Panc1 (cell line): ENCODE results near the gene CER1. TPM values are rescaled to one million over a fixed set of nuclear protein-coding genes. Genes with fewer than 3 reads are reported as not detected.
"Not testable (repeated sequence)": the region's sequence is repeated elsewhere in the genome, so short reads cannot be mapped to it uniquely, and the experiment has no call there.

Experiments
- ATAC-seq: fragments of 200-7000 bp; cut with Tn5 transposase; 2 replicates; pipeline ENCODE4 v1.9.1; 2020; ENCODE audit warnings: mild to moderate bottlenecking, moderate library complexity
- BruUV-seq: library from RNA; stranded (reverse); fragments of 400-500 nt; replicated peaks from 2 replicates; lab custom pipeline; 2021; lab: Mats Ljungman, UMichigan
- CTCF ChIA-PET: fragments of 300-600 bp; sonication (Branson Sonifier 250); formaldehyde crosslinking; loops from one replicate; lab custom pipeline; 2022; ENCODE audit warnings: antibody characterized with exemption; lab: Charles Lee
- POLR2A ChIA-PET: fragments of 300-600 bp; sonication (Branson Sonifier 250); formaldehyde crosslinking; loops from one replicate; lab custom pipeline; 2022; ENCODE audit warnings: antibody characterized with exemption; lab: Charles Lee
- DNase-seq: peaks from one replicate; pipeline ENCODE4 v3.0.0-alpha.2; 2010; ENCODE audit warnings: low read depth, low spot score
- H3K27ac ChIP-seq: 2 replicates; pipeline ENCODE4 v1.5.1; 2011; ENCODE audit warnings: mild to moderate bottlenecking, low read length, inconsistent platforms
- H3K27me3 ChIP-seq: fragments of 200-500 bp; sonication (Bioruptor generic); 2 replicates; pipeline ENCODE4 v1.6.0; 2014; ENCODE audit warnings: low read length, inconsistent platforms; ENCODE audit not compliant: control insufficient read depth, insufficient read depth
- H3K36me3 ChIP-seq: fragments of 200-500 bp; sonication (Bioruptor generic); 2 replicates; pipeline ENCODE4 v1.5.1; 2014; ENCODE audit warnings: inconsistent platforms, mild to moderate bottlenecking, low read length, moderate library complexity; ENCODE audit not compliant: control insufficient read depth, insufficient read depth
- H3K4me1 ChIP-seq: 2 replicates; pipeline ENCODE4 v1.5.1; 2011; ENCODE audit warnings: inconsistent platforms, mild to moderate bottlenecking, low read length, moderate library complexity; ENCODE audit not compliant: control insufficient read depth, insufficient read depth
- H3K4me3 ChIP-seq, 2 experiments: 2 replicates each; pipeline ENCODE4 v1.5.1; 2011 to 2012; ENCODE audit warnings: low read depth in 2 of 2, low read length in 2 of 2, mild to moderate bottlenecking in 2 of 2, inconsistent platforms in 1 of 2, moderate library complexity in 1 of 2
- H3K9me3 ChIP-seq: fragments of 200-500 bp; sonication (Bioruptor generic); 2 replicates; pipeline ENCODE4 v1.5.1; 2014; ENCODE audit warnings: low read depth, mild to moderate bottlenecking, inconsistent platforms, low read length, moderate library complexity; ENCODE audit not compliant: control insufficient read depth, insufficient read depth
- CTCF ChIP-seq: fragments of 450-650 bp; IDR thresholded peaks from 2 replicates; pipeline ENCODE4 v1.5.1; 2017; ENCODE audit warnings: mild to moderate bottlenecking
- POLR2AphosphoS5 ChIP-seq: IDR thresholded peaks from 2 replicates; pipeline ENCODE4 v1.6.1; 2012; ENCODE audit warnings: mild to moderate bottlenecking, low read depth, low read length, moderate library complexity
- REST ChIP-seq, 2 experiments: IDR thresholded peaks; 2 replicates each; pipeline ENCODE4 v1.6.1; 2011 to 2012; ENCODE audit warnings: low read depth in 2 of 2, control low read depth in 1 of 2, low read length in 1 of 2, mild to moderate bottlenecking in 1 of 2, moderate library complexity in 1 of 2; ENCODE audit not compliant: insufficient read depth in 1 of 2
- SIN3A ChIP-seq: IDR thresholded peaks from 2 replicates; pipeline ENCODE4 v1.6.1; 2012; ENCODE audit warnings: low read depth, mild to moderate bottlenecking, low read length, moderate library complexity, borderline replicate concordance; ENCODE audit not compliant: insufficient read depth
- TCF7L2 ChIP-seq: IDR thresholded peaks from 2 replicates; pipeline ENCODE4 v1.6.1; 2011; ENCODE audit warnings: mild to moderate bottlenecking, low read depth, low read length, inconsistent platforms
- in situ Hi-C: cut with HindIII; loops from 2 replicates; pipeline ENCODE4 v1.10.0; 2016; ENCODE audit warnings: low sequenced_read_pairs, low pct_unique_long_range_greater_than_20kb
- intact Hi-C: fragments of 100-400 bp; cut with micrococcal nuclease; formaldehyde crosslinking; loops from one replicate; pipeline ENCODE4 v1.10.0; 2022; ENCODE audit not compliant: unreplicated experiment
- total RNA-seq: library from RNA; stranded (reverse); gene quantifications from one replicate; pipeline ENCODE4 v1.2.1, GENCODE V29; 2021; ENCODE audit not compliant: unreplicated experiment

CER1 gene
- total RNA-seq, 1 experiment from 2014 or later, result not detected

GRCh38 chr9:14686168-14686567 lies 36.4 kb downstream of the CER1 start:
- ChIA-PET CTCF (no interaction called here), POLR2A (no interaction called here)
- BruUV-seq, result no TSS peak
- DNase-seq (no peak), ATAC-seq (no peak)
- in situ Hi-C loops (no loop called here), intact Hi-C loops (no loop called here)
- Histone ChIP-seq H3K27me3 (no peaks in the 10 kb centered on the region), H3K9me3 (no peaks in the 10 kb centered on the region), H3K36me3 (no peaks in the 10 kb centered on the region), H3K4me1 (no peaks in the 10 kb centered on the region), H3K4me3 (no peak overlapping the region), H3K27ac (no peak overlapping the region)
- TF ChIP-seq REST (IDR thresholded peaks at IDR 0.05; ENCODE audit: insufficient read depth in 1 of 2, low read depth in 2 of 2, low read length in 1 of 2) (no peak), POLR2AphosphoS5 (no peak), SIN3A (no peak), CTCF (no peak), TCF7L2 (no peak)

GRCh38 chr9:14682616-14683015 lies 39.9 kb downstream of the CER1 start:
- BruUV-seq, H3K27ac ChIP-seq, DNase-seq, H3K36me3 ChIP-seq, H3K4me3 ChIP-seq, H3K9me3 ChIP-seq, POLR2A ChIA-PET, ATAC-seq, CTCF ChIA-PET, H3K27me3 ChIP-seq, in situ Hi-C loops, H3K4me1 ChIP-seq, intact Hi-C loops: not testable (repeated sequence)

GRCh38 chr9:14678776-14679175 lies 43.8 kb downstream of the CER1 start:
- ChIA-PET CTCF (no interaction called here), POLR2A (no interaction called here)
- no peak for TF ChIP-seq REST (IDR thresholded peaks at IDR 0.05; ENCODE audit: insufficient read depth in 1 of 2, low read depth in 2 of 2, low read length in 1 of 2)
- Histone ChIP-seq H3K9me3 (no peaks in the 10 kb centered on the region), H3K4me1 (no peaks in the 10 kb centered on the region), H3K27ac (no peak overlapping the region), H3K4me3 (no peak overlapping the region), H3K36me3 (no peaks in the 10 kb centered on the region; the same call in 1 of the 2 replicates), H3K27me3 (no peaks in the 10 kb centered on the region)
- DNase-seq, result no peak
- intact Hi-C loops, result no loop called here
- ATAC-seq, result no peak
- no TSS peak for BruUV-seq
- in situ Hi-C loops, result no loop called here
